ENCODE measurements around the gene HOXB5. TPM values are rescaled to one million over a fixed set of nuclear protein-coding genes. Genes with fewer than 3 reads are reported as not detected.

The HOXB5 gene
- total RNA-seq, 1 donor from 2014 or later, result not detected

DNA sequence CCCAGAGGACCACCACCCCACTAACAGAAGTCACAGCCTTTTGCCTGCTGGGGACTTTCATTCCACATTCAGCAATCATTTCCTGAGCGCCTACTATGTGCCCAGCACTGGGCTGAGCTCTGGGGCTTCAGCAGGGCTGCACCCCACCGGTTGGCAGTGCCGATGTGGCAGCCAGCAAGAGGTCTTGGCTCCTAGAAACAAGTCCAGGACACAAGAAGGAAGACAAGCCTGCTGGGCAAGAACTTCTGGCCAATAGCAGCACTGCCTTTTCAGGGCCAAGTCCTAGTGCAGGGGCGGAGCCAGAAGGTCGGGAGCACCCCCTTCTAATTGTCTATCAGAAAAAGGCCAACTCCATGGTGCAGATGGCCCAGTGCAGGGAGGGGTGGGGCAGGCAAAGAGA, 45.6 kb upstream of the HOXB5 start:
- Histone ChIP-seq H3K27ac (no peak overlapping the region), H3K36me3 (no peaks in the 10 kb centered on the region), H3K4me3 (no peak overlapping the region), H3K79me2 (ENCODE audit: low read depth) (no peaks in the 10 kb centered on the region), H3K4me1 (no peaks in the 10 kb centered on the region), H2AFZ (replicated peaks) (no peak overlapping the region), H3K9ac (no peak overlapping the region), H3K9me3 (ENCODE audit: low read depth) (no peaks in the 10 kb centered on the region), H3K27me3 (peaks cover 100% of the 10 kb centered on the region), H4K20me1 (ENCODE audit: low read depth) (peaks cover 68% of the 10 kb centered on the region), H3K4me2 (no peak overlapping the region), H3F3A (ENCODE audit: low read depth) (no peaks in the 10 kb centered on the region)
- TF ChIP-seq EZH2phosphoT487 (IDR thresholded peaks at IDR 0.05), result no peak
- TF ChIP-seq EZH2 (IDR thresholded peaks at IDR 0.05), result no peak
- no peak for TF ChIP-seq CTCF (IDR thresholded peaks at IDR 0.05)
- DNase-seq (ENCODE audit: low spot score), result no peak
- Mint-ChIP-seq H3K9me3 (peaks cover 13% of the 10 kb centered on the region), H3K4me3 (no peak overlapping the region), H3K36me3 (peaks cover 2% of the 10 kb centered on the region), H3K27ac (no peak overlapping the region), H3K27me3 (ENCODE audit: insufficient read depth, low read depth) (peaks cover 95% of the 10 kb centered on the region), H3K4me1 (peaks cover 2% of the 10 kb centered on the region)

DNA sequence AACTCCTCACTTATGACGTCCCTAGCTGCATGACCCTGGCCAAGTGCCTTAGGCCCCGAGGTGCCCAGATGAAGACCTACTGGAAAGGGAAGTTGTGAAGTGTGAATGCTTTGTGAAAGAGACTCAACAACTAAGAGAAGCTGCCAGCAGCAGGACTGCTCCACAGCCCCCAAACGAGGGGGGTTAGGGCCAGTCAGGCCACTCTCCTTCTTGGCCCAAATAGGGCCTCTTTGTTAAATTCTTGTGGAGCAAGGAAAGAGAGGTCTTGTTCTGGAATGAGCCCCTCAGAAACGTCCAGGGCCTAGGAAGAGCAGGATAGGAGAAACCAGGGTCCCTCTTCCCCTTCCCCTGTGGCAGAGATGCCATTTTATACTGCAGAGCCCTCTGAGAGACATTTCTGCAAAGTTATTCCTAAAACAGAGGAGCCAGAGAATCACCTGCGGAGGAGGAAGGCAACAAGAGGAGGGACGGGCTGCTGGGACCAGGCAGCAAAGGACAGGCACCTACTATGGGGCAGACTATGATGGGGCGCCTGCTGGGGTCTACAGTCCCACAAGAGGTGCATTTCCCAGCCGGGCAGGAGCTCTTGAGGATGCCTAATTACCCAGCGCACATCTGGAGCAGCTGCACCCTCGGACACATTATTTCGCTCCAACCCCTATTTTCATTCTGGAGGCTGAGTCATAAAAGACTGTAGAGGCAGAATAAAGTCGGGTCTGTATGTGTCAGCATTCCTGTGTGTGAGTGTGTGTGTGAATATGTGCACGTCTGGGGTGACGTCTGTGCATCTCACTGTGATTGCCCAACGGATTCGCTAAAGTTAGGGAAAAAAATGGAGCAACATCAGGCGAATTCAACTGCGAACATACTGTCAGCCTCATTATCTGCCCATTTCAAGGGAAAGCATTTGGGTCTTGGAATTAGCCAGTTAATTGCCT, 44.0 kb upstream of the HOXB5 start:
- no peak overlapping the region for H3K27ac Mint-ChIP-seq
- no peaks in the 10 kb centered on the region for H3F3A ChIP-seq (ENCODE audit: low read depth)
- peaks cover 70% of the 10 kb centered on the region for H4K20me1 ChIP-seq (ENCODE audit: low read depth)
- H3K4me3 ChIP-seq, result no peak overlapping the region
- H3K79me2 ChIP-seq (ENCODE audit: low read depth), result no peaks in the 10 kb centered on the region
- H3K4me1 ChIP-seq, result no peaks in the 10 kb centered on the region
- no peak for DNase-seq (ENCODE audit: low spot score)
- no peaks in the 10 kb centered on the region for H3K36me3 ChIP-seq
- no peak overlapping the region for H3K4me3 Mint-ChIP-seq
- no peak overlapping the region for H3K27ac ChIP-seq
- no peak overlapping the region for H2AFZ ChIP-seq (replicated peaks)
- TF ChIP-seq EZH2 (IDR thresholded peaks at IDR 0.05), result no peak
- TF ChIP-seq CTCF (IDR thresholded peaks at IDR 0.05), result no peak
- TF ChIP-seq EZH2phosphoT487 (IDR thresholded peaks at IDR 0.05), result no peak
- H3K9me3 ChIP-seq (ENCODE audit: low read depth), result no peaks in the 10 kb centered on the region
- peaks cover 100% of the 10 kb centered on the region for H3K27me3 ChIP-seq
- peaks cover 16% of the 10 kb centered on the region for H3K9me3 Mint-ChIP-seq
- H3K9ac ChIP-seq, result no peak overlapping the region
- H3K27me3 Mint-ChIP-seq (ENCODE audit: insufficient read depth, low read depth), result peaks cover 93% of the 10 kb centered on the region
- H3K36me3 Mint-ChIP-seq, result peaks cover 2% of the 10 kb centered on the region
- peaks cover 2% of the 10 kb centered on the region for H3K4me1 Mint-ChIP-seq
- no peak overlapping the region for H3K4me2 ChIP-seq

GRCh38 chr17:48636177-48637018, 42.8 kb upstream of the HOXB5 start:
- Histone ChIP-seq H2AFZ (replicated peaks) (no peak overlapping the region), H3K27ac (no peak overlapping the region), H3K27me3 (peaks cover 100% of the 10 kb centered on the region), H3K36me3 (no peaks in the 10 kb centered on the region), H3F3A (ENCODE audit: low read depth) (no peaks in the 10 kb centered on the region), H3K9ac (no peak overlapping the region), H4K20me1 (ENCODE audit: low read depth) (peaks cover 70% of the 10 kb centered on the region), H3K4me1 (no peaks in the 10 kb centered on the region), H3K4me2 (no peak overlapping the region), H3K9me3 (ENCODE audit: low read depth) (no peaks in the 10 kb centered on the region), H3K4me3 (no peak overlapping the region), H3K79me2 (ENCODE audit: low read depth) (no peaks in the 10 kb centered on the region)
- H3K4me3 Mint-ChIP-seq, result peak overlapping the region; percentile 65
- no peak overlapping the region for H3K27ac Mint-ChIP-seq
- no peaks in the 10 kb centered on the region for H3K36me3 Mint-ChIP-seq
- H3K27me3 Mint-ChIP-seq (ENCODE audit: insufficient read depth, low read depth), result peaks cover 94% of the 10 kb centered on the region
- DNase-seq (ENCODE audit: low spot score), result peak; percentile 97
- TF ChIP-seq EZH2 (IDR thresholded peaks at IDR 0.05), result peak; percentile 76
- TF ChIP-seq CTCF (IDR thresholded peaks at IDR 0.05), result peak; percentile 71
- TF ChIP-seq EZH2phosphoT487 (IDR thresholded peaks at IDR 0.05), result peak; percentile 71
- peaks cover 2% of the 10 kb centered on the region for H3K4me1 Mint-ChIP-seq
- H3K9me3 Mint-ChIP-seq, result peaks cover 18% of the 10 kb centered on the region
